ENCODE measurements around the gene CYP17A1.

- TF ChIP-seq, protein P1, sequence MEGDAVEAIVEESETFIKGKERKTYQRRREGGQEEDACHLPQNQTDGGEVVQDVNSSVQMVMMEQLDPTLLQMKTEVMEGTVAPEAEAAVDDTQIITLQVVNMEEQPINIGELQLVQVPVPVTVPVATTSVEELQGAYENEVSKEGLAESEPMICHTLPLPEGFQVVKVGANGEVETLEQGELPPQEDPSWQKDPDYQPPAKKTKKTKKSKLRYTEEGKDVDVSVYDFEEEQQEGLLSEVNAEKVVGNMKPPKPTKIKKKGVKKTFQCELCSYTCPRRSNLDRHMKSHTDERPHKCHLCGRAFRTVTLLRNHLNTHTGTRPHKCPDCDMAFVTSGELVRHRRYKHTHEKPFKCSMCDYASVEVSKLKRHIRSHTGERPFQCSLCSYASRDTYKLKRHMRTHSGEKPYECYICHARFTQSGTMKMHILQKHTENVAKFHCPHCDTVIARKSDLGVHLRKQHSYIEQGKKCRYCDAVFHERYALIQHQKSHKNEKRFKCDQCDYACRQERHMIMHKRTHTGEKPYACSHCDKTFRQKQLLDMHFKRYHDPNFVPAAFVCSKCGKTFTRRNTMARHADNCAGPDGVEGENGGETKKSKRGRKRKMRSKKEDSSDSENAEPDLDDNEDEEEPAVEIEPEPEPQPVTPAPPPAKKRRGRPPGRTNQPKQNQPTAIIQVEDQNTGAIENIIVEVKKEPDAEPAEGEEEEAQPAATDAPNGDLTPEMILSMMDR (IDR thresholded peaks at IDR 0.05), result no peak
- no peak for TF ChIP-seq POLR2A (IDR thresholded peaks at IDR 0.05)
Observed at GRCh38 chr10:102817175-102817574, 20.0 kb downstream of the CYP17A1 start.
